NT2/D1 (cell line): ENCODE data around the gene MOBP.

Source experiments
- SUZ12 ChIP-seq: IDR thresholded peaks from 2 replicates; pipeline ENCODE4 v1.6.1; 2011; ENCODE audit not compliant: insufficient read length, insufficient read depth; ENCODE audit errors: extremely low read depth
- YY1 ChIP-seq: IDR thresholded peaks from 2 replicates; pipeline ENCODE4 v1.6.1; 2011; ENCODE audit not compliant: insufficient read length, insufficient read depth

GRCh38 chr3:39456159-39456558, 11.3 kb upstream of the MOBP start:
- no peak for TF ChIP-seq SUZ12
- TF ChIP-seq YY1 = no peak
